GM12878 (cell line): ENCODE measurements around the gene DGKB. TPM values are rescaled to one million over a fixed set of nuclear protein-coding genes. Genes with fewer than 3 reads are reported as not detected.

ENCODE experiments used
- ATAC-seq: fragments of 200-7000 bp; cut with Tn5 transposase; 3 replicates; pipeline ENCODE4 v1.9.1; 2020; ENCODE audit warnings: mild to moderate bottlenecking, moderate library complexity
- BruUV-seq: library from RNA; stranded (reverse); fragments of 400-500 nt; replicated peaks from 2 replicates; lab custom pipeline; 2021; lab: Mats Ljungman, UMichigan
- CTCF ChIA-PET: fragments of 300-600 bp; sonication (Branson Sonifier 250); formaldehyde crosslinking; extraction: SDS; loops from one replicate; lab custom pipeline; 2021; ENCODE audit warnings: inconsistent platforms; lab: Yijun Ruan, JAX
- POLR2A ChIA-PET: fragments of 350-600 bp; formaldehyde crosslinking; extraction: SDS; loops from one replicate; lab custom pipeline; 2021; ENCODE audit warnings: inconsistent platforms; lab: Charles Lee
- RAD21 ChIA-PET: fragments of 300-600 bp; sonication (Branson Sonifier 250); formaldehyde crosslinking; loops from one replicate; lab custom pipeline; 2023; ENCODE audit warnings: antibody characterized with exemption; ENCODE audit not compliant: unreplicated experiment; lab: Charles Lee
- SMC1A ChIA-PET: fragments of 300-600 bp; sonication (Branson Sonifier 250); formaldehyde crosslinking; loops from one replicate; lab custom pipeline; 2023; ENCODE audit not compliant: unreplicated experiment, uncharacterized antibody; lab: Charles Lee
- DNase-seq: peaks from one replicate; pipeline ENCODE4 v3.0.0-alpha.2; 2011; ENCODE audit warnings: low read depth, low spot score
- FAIRE-seq: peaks from 3 replicates; lab custom pipeline; 2011; peaks lifted over from hg19 to GRCh38; lab: Jason Lieb, UNC
- H2AFZ ChIP-seq: 2 replicates; pipeline ENCODE4 v1.6.0; 2011; ENCODE audit warnings: low read depth, low read length, control low read depth; ENCODE audit not compliant: control insufficient read depth
- H3K27ac ChIP-seq: 2 replicates; pipeline ENCODE4 v1.5.1; 2011; ENCODE audit warnings: control low read depth; ENCODE audit not compliant: control insufficient read depth, insufficient read depth
- H3K27me3 ChIP-seq, 2 experiments: replicated peaks in 1 of 2; 2 replicates each; pipeline versions ENCODE4 v1.6.0 to v1.6.1; 2011; ENCODE audit warnings: low read length in 1 of 2; ENCODE audit not compliant: control insufficient read depth in 2 of 2, insufficient read depth in 2 of 2
- H3K36me3 ChIP-seq, 2 experiments: 2 replicates each; pipeline ENCODE4 v1.5.1; 2011; ENCODE audit warnings: low read length in 1 of 2; ENCODE audit not compliant: control insufficient read depth in 2 of 2, insufficient read depth in 2 of 2
- H3K4me1 ChIP-seq: 2 replicates; pipeline ENCODE4 v1.6.1; 2011; ENCODE audit warnings: mild to moderate bottlenecking, low read length, moderate library complexity, mixed read lengths; ENCODE audit not compliant: control insufficient read depth, insufficient read depth
- H3K4me2 ChIP-seq: 2 replicates; pipeline ENCODE4 v1.6.0; 2011; ENCODE audit warnings: control low read depth; ENCODE audit not compliant: control insufficient read depth, insufficient read depth
- H3K4me3 ChIP-seq: fragments of 200-600 bp; sonication (generic); 2 replicates; pipeline ENCODE4 v1.5.1; 2016
- H3K79me2 ChIP-seq: 2 replicates; pipeline ENCODE4 v1.6.0; 2011; ENCODE audit warnings: low read length; ENCODE audit not compliant: control insufficient read depth, insufficient read depth
- H3K9ac ChIP-seq: 2 replicates; pipeline ENCODE4 v1.8.0; 2011; ENCODE audit warnings: low read length, control low read depth, mixed read lengths; ENCODE audit not compliant: control insufficient read depth, insufficient read depth
- H3K9me3 ChIP-seq: replicated peaks from 3 replicates; pipeline ENCODE4 v1.5.1; 2011; ENCODE audit warnings: mild to moderate bottlenecking, low read length; ENCODE audit not compliant: control insufficient read depth, insufficient read depth
- H4K20me1 ChIP-seq: 2 replicates; pipeline ENCODE4 v1.6.0; 2011; ENCODE audit not compliant: control insufficient read depth, insufficient read depth
- BHLHE40 ChIP-seq, 2 experiments: fragments of 450-650 bp in 1 of 2; IDR thresholded peaks; 2 replicates each; pipeline ENCODE4 v1.6.1; 2011 to 2017; ENCODE audit warnings: low read depth in 2 of 2, borderline replicate concordance in 1 of 2, improper control_type of control experiment in 1 of 2, low read length in 1 of 2, mild to moderate bottlenecking in 1 of 2
- BRCA1 ChIP-seq: IDR thresholded peaks from 2 replicates; pipeline ENCODE4 v1.6.1; 2011; ENCODE audit warnings: low read depth, low read length, improper control_type of control experiment
- CBX3 ChIP-seq: fragments of 200-600 bp; sonication (generic); IDR thresholded peaks from 2 replicates; pipeline ENCODE4 v1.6.1; 2016; ENCODE audit warnings: low read depth, borderline replicate concordance
- EED ChIP-seq: sonication (generic); IDR thresholded peaks from 2 replicates; pipeline ENCODE4 v1.6.1; 2016; ENCODE audit warnings: antibody characterized with exemption, low read depth
- EP300 ChIP-seq, 2 experiments: fragments of 150-350 bp in 1 of 2; IDR thresholded peaks; 2 replicates each; pipeline ENCODE4 v1.6.1; 2011 to 2012; ENCODE audit warnings: low read depth in 2 of 2, low read length in 2 of 2, borderline replicate concordance in 1 of 2, improper control_type of control experiment in 1 of 2, inconsistent platforms in 1 of 2; ENCODE audit not compliant: control insufficient read depth in 1 of 2
- ETV6 ChIP-seq, 2 experiments: fragments of 450-650 bp in 1 of 2; IDR thresholded peaks in 1 of 2; conservative IDR thresholded peaks in 1 of 2; 2 replicates each; pipeline ENCODE4 v1.6.1; 2014; ENCODE audit warnings: antibody characterized with exemption in 1 of 2, borderline replicate concordance in 1 of 2, low read depth in 1 of 2, mild to moderate bottlenecking in 1 of 2, moderate library complexity in 1 of 2
- EZH2 ChIP-seq: IDR thresholded peaks from 2 replicates; pipeline ENCODE4 v1.6.1; 2012; ENCODE audit warnings: low read depth, mild to moderate bottlenecking, control low read depth, inconsistent platforms, low read length, borderline replicate concordance; ENCODE audit not compliant: control insufficient read depth
- RAD51 ChIP-seq: fragments of 450-650 bp; IDR thresholded peaks from 2 replicates; pipeline ENCODE4 v1.6.1; 2016; ENCODE audit warnings: moderate library complexity, mild to moderate bottlenecking, inconsistent platforms
- SMAD1 ChIP-seq: fragments of 450-650 bp; IDR thresholded peaks from 2 replicates; pipeline ENCODE4 v1.6.1; 2018; ENCODE audit warnings: mild to moderate bottlenecking, low read depth; ENCODE audit not compliant: partially characterized antibody
- SREBF2 ChIP-seq: IDR thresholded peaks from 2 replicates; pipeline ENCODE4 v1.6.1; 2012; ENCODE audit warnings: mild to moderate bottlenecking, low read length
- TCF7 ChIP-seq: IDR thresholded peaks from 2 replicates; pipeline ENCODE4 v1.6.1; 2014; ENCODE audit warnings: antibody characterized with exemption, borderline replicate concordance
- YY1 ChIP-seq: IDR thresholded peaks from 2 replicates; pipeline ENCODE4 v1.6.1; 2011; ENCODE audit warnings: low read depth, mild to moderate bottlenecking, low read length
- ZBTB33 ChIP-seq: fragments of 450-650 bp; IDR thresholded peaks from 2 replicates; pipeline ENCODE4 v1.6.1; 2017; ENCODE audit warnings: mild to moderate bottlenecking
- ZNF217 ChIP-seq: fragments of 450-650 bp; IDR thresholded peaks from 2 replicates; pipeline ENCODE4 v1.6.1; 2017; ENCODE audit warnings: antibody characterized with exemption, mild to moderate bottlenecking
- WGBS: methylation state at CpG from one replicate; pipeline ENCODE4 v1.1.6; 2016; ENCODE audit warnings: low lambda C conversion rate; ENCODE audit not compliant: insufficient replicate concordance, insufficient coverage; ENCODE audit errors: missing lambda C conversion rate; 5-methylcytosine and 5-hydroxymethylcytosine counted together
- in situ Hi-C: fragments of 300-500 bp; cut with MboI; formaldehyde crosslinking; loops from 9 replicates; pipeline ENCODE4 v1.14.3; 2018; ENCODE audit warnings: mixed read lengths
- intact Hi-C: fragments of 100-400 bp; cut with micrococcal nuclease; formaldehyde crosslinking; loops from one replicate; pipeline ENCODE4 v1.14.2; 2022; ENCODE audit not compliant: unreplicated experiment
- polyA plus RNA-seq, 11 experiments: library from polyadenylated mRNA; depleted of rRNA in 4 of 11; unstranded in 6 of 11; stranded (reverse) in 5 of 11; fragments of >200 nt; fragmentation: Nextera tagmentation in 4 of 11; fragmentation: Illumina TruSeq in 1 of 11; extraction: Ambion mirVana in 4 of 11; extraction: Trizol in 1 of 11; gene quantifications; 1 replicate in 1 of 11; 2 replicates in 10 of 11; pipeline versions ENCODE4 v1.2.1 to v1.2.3, GENCODE V29; 2011 to 2016; ENCODE audit warnings: inconsistent platforms in 2 of 11, missing spikeins in 2 of 11, low read depth in 1 of 11
- total RNA-seq, 4 experiments: library from RNA; depleted of rRNA in 3 of 4; stranded (reverse); fragments of >200 nt in 3 of 4; fragmentation: Illumina TruSeq in 1 of 4; extraction: Trizol in 1 of 4; gene quantifications; 2 replicates each; pipeline versions ENCODE4 v1.2.1 to v1.2.3, GENCODE V29; 2013 to 2021
- TF ChIP-seq, protein P1 (sequence below): fragments of 450-650 bp; IDR thresholded peaks from 2 replicates; pipeline ENCODE4 v1.6.1; 2016; ENCODE audit warnings: mild to moderate bottlenecking

The DGKB gene
- total and polyA plus RNA-seq, 10 of the 15 experiments (the other 5 are each of a cell fraction or from before 2014, with no cell fraction given) = 0.02 to 0.10 (median 0.04) TPM; not detected in 6

- intact Hi-C loops (no loop called here), in situ Hi-C loops (no loop called here)
- H3K9me3 ChIP-seq = no peaks in the 10 kb centered on the region
- H3K4me2 ChIP-seq = no peak overlapping the region
- CTCF ChIA-PET = no interaction called here
- BruUV-seq = no TSS peak
- H4K20me1 ChIP-seq = no peaks in the 10 kb centered on the region
- SMC1A ChIA-PET = no interaction called here
- RAD21 ChIA-PET = no interaction called here
- no peak overlapping the region for H2AFZ ChIP-seq
- POLR2A ChIA-PET = no interaction called here
- WGBS = 32% methylated on average over 3 of the region's 3 CpGs
- H3K79me2 ChIP-seq = no peaks in the 10 kb centered on the region
- H3K4me3 ChIP-seq = no peak overlapping the region
- H3K27me3 ChIP-seq = no peaks in the 10 kb centered on the region
- DNase-seq (no peak), FAIRE-seq (no peak), ATAC-seq (no peak)
- H3K4me1 ChIP-seq = no peaks in the 10 kb centered on the region
- H3K36me3 ChIP-seq = no peaks in the 10 kb centered on the region
- no peak overlapping the region for H3K9ac ChIP-seq
- no peak for TF ChIP-seq ETV6 (conservative IDR thresholded peaks at IDR 0.05 in 1 of 2, IDR thresholded peaks at IDR 0.05 in 1 of 2; ENCODE audit: borderline replicate concordance in 1 of 2, low read depth in 1 of 2)
- no peak overlapping the region for H3K27ac ChIP-seq
Observed at GRCh38 chr7:14833707-14834106, 68.8 kb downstream of the DGKB start.

- no peak for ATAC-seq
- intact Hi-C loops (no loop called here), in situ Hi-C loops (no loop called here)
- CTCF ChIA-PET = no interaction called here
- Histone ChIP-seq H3K4me2 (no peak overlapping the region), H4K20me1 (no peaks in the 10 kb centered on the region), H3K27ac (no peak overlapping the region), H3K9ac (no peak overlapping the region), H3K79me2 (no peaks in the 10 kb centered on the region), H3K4me1 (no peaks in the 10 kb centered on the region), H3K4me3 (no peak overlapping the region), H3K27me3 (no peaks in the 10 kb centered on the region), H3K9me3 (no peaks in the 10 kb centered on the region), H2AFZ (no peak overlapping the region), H3K36me3 (no peaks in the 10 kb centered on the region)
- POLR2A ChIA-PET = no interaction called here
- no TSS peak for BruUV-seq
- RAD21 ChIA-PET = no interaction called here
- no peak for FAIRE-seq
- no peak for DNase-seq
- SMC1A ChIA-PET = no interaction called here
- no peak for TF ChIP-seq YY1
- TF ChIP-seq RAD51 = no peak
- no peak for TF ChIP-seq CBX3
- no peak for TF ChIP-seq TCF7
- TF ChIP-seq ZBTB33 = no peak
- no peak for TF ChIP-seq BHLHE40 (IDR thresholded peaks at IDR 0.05; ENCODE audit: borderline replicate concordance in 1 of 2, low read depth in 2 of 2, low read length in 1 of 2)
- no peak for TF ChIP-seq ZNF217
- TF ChIP-seq EED = no peak
- TF ChIP-seq BRCA1 = no peak
- TF ChIP-seq EP300 (IDR thresholded peaks at IDR 0.05; ENCODE audit: borderline replicate concordance in 1 of 2, control insufficient read depth in 1 of 2, low read depth in 2 of 2, low read length in 2 of 2) = no peak
- TF ChIP-seq EZH2 = no peak
- TF ChIP-seq SMAD1 = no peak
- TF ChIP-seq, protein P1, sequence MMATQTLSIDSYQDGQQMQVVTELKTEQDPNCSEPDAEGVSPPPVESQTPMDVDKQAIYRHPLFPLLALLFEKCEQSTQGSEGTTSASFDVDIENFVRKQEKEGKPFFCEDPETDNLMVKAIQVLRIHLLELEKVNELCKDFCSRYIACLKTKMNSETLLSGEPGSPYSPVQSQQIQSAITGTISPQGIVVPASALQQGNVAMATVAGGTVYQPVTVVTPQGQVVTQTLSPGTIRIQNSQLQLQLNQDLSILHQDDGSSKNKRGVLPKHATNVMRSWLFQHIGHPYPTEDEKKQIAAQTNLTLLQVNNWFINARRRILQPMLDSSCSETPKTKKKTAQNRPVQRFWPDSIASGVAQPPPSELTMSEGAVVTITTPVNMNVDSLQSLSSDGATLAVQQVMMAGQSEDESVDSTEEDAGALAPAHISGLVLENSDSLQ = no peak
- TF ChIP-seq SREBF2 = no peak
- WGBS = 39% methylated on average over 2 of the region's 2 CpGs
Observed at GRCh38 chr7:14828053-14828452, 74.5 kb downstream of the DGKB start.
